Liver (tissue), 9 donors: ENCODE data around the gene C21orf58. TPM values are rescaled to one million over a fixed set of nuclear protein-coding genes. Genes with fewer than 3 reads are reported as not detected.
"Not testable (repeated sequence)": the region's sequence is repeated elsewhere in the genome, so short reads cannot be mapped to it uniquely, and the experiment has no call there.

Experiments
- DNase-seq: peaks from one replicate; pipeline ENCODE4 v3.0.0-alpha.2; 2017; ENCODE audit warnings: low spot score
- H3K27ac ChIP-seq, 2 donors: one replicate each; pipeline ENCODE4 v1.7.0; 2013; ENCODE audit warnings: inconsistent platforms in 2 of 2, low read length in 2 of 2, control low read depth in 1 of 2, low read depth in 1 of 2, mild to moderate bottlenecking in 1 of 2
- H3K27me3 ChIP-seq, 4 donors: one replicate each; pipeline versions ENCODE4 v1.6.1 to v1.7.0; 2013; ENCODE audit warnings: low read length in 3 of 4, inconsistent platforms in 1 of 4, mild to moderate bottlenecking in 1 of 4, moderate library complexity in 1 of 4; ENCODE audit not compliant: control insufficient read depth in 4 of 4, insufficient read depth in 4 of 4
- H3K36me3 ChIP-seq, 4 donors: one replicate each; pipeline versions ENCODE4 v1.6.1 to v1.7.0; 2013; ENCODE audit warnings: low read length in 3 of 4, mild to moderate bottlenecking in 3 of 4, low read depth in 1 of 4, moderate library complexity in 1 of 4; ENCODE audit not compliant: control insufficient read depth in 4 of 4, insufficient read depth in 3 of 4
- H3K4me1 ChIP-seq, 4 donors: one replicate each; pipeline versions ENCODE4 v1.6.1 to v1.7.0; 2013; ENCODE audit warnings: low read length in 3 of 4, mild to moderate bottlenecking in 3 of 4, moderate library complexity in 1 of 4; ENCODE audit not compliant: control insufficient read depth in 4 of 4, insufficient read depth in 4 of 4
- H3K4me3 ChIP-seq, 3 donors: one replicate each; pipeline versions ENCODE4 v1.6.1 to v1.7.0; 2013; ENCODE audit warnings: low read length in 3 of 3, control low read depth in 1 of 3, low read depth in 1 of 3, mild to moderate bottlenecking in 1 of 3
- H3K9ac ChIP-seq, 2 donors: one replicate each; pipeline ENCODE4 v1.7.0; 2013; ENCODE audit warnings: low read length in 2 of 2, mild to moderate bottlenecking in 2 of 2, moderate library complexity in 2 of 2, control low read depth in 1 of 2, low read depth in 1 of 2
- H3K9me3 ChIP-seq, 4 donors: one replicate each; pipeline versions ENCODE4 v1.6.1 to v1.7.0; 2013; ENCODE audit warnings: low read length in 3 of 4; ENCODE audit not compliant: control insufficient read depth in 4 of 4
- ATF3 ChIP-seq: IDR thresholded peaks from 2 replicates; pipeline ENCODE4 v1.6.1; 2016; ENCODE audit warnings: antibody characterized with exemption
- CTCF ChIP-seq: fragments of 150-350 bp; IDR thresholded peaks from 2 replicates; pipeline ENCODE4 v1.5.1; 2017; ENCODE audit warnings: improper control_type of control experiment, low read depth, low read length; ENCODE audit not compliant: missing input control
- EGR1 ChIP-seq, 2 donors: IDR thresholded peaks; 2 replicates each; pipeline ENCODE4 v1.6.1; 2016 to 2018; ENCODE audit warnings: antibody characterized with exemption in 2 of 2, low read depth in 2 of 2
- FOXA2 ChIP-seq: IDR thresholded peaks from 2 replicates; pipeline ENCODE4 v1.6.1; 2016; ENCODE audit warnings: antibody characterized with exemption
- HNF4A ChIP-seq, 2 donors: conservative IDR thresholded peaks; 2 replicates each; pipeline ENCODE4 v1.6.1; 2016; ENCODE audit warnings: antibody characterized with exemption in 2 of 2, mild to moderate bottlenecking in 2 of 2
- JUND ChIP-seq, 2 donors: IDR thresholded peaks; 2 replicates each; pipeline ENCODE4 v1.6.1; 2016; ENCODE audit warnings: antibody characterized with exemption in 2 of 2
- MAX ChIP-seq: IDR thresholded peaks from 2 replicates; pipeline ENCODE4 v1.6.1; 2016; ENCODE audit warnings: antibody characterized with exemption
- TAF1 ChIP-seq: conservative IDR thresholded peaks from 2 replicates; pipeline ENCODE4 v1.6.1; 2016; ENCODE audit warnings: antibody characterized with exemption, mild to moderate bottlenecking
- ZBTB33 ChIP-seq: IDR thresholded peaks from 2 replicates; pipeline ENCODE4 v1.6.1; 2016; ENCODE audit warnings: antibody characterized with exemption
- whole genome bisulfite sequencing: extraction: QIAGEN DNeasy Blood & Tissue Kit; methylation state at CpG from one replicate; pipeline ENCODE4 v1.1.7; 2013; 5-methylcytosine and 5-hydroxymethylcytosine counted together
- polyA plus RNA-seq, 2 donors: library from polyadenylated mRNA; stranded (reverse) in 1 of 2; unstranded in 1 of 2; fragments of 200-250 nt in 1 of 2; fragments of >200 nt in 1 of 2; fragmentation: Nextera tagmentation in 1 of 2; extraction: Ambion mirVana in 1 of 2; gene quantifications; one replicate each; pipeline versions ENCODE4 v1.2.1 to v1.2.3, GENCODE V29; 2013 to 2015
- total RNA-seq, 2 donors: library from RNA; depleted of rRNA; stranded (reverse); fragments of >200 nt; gene quantifications; one replicate each; pipeline ENCODE4 v1.2.3, GENCODE V29; 2014
- donor health status: healthy.
- donor health status: healthy.
- donor health status: healthy.
- donor health status: healthy.
- donor health status: healthy.

C21orf58 gene
- total and polyA plus RNA-seq, 4 donors: 0.59 to 17.7 (median 0.68) TPM

GRCh38 chr21:46314441-46315020 lies 9.1 kb downstream of the C21orf58 start:
- WGBS: 97% methylated on average over 22 of the region's 22 CpGs
- Histone ChIP-seq H3K27me3 (no peaks in the 10 kb centered on the region), H3K27ac (no peak overlapping the region), H3K9ac (no peak overlapping the region), H3K4me1 (no peaks in the 10 kb centered on the region), H3K36me3 (no peaks in the 10 kb centered on the region), H3K4me3 (no peak overlapping the region), H3K9me3 (no peaks in the 10 kb centered on the region)
- TF ChIP-seq TAF1: no peak
- TF ChIP-seq EGR1 (IDR thresholded peaks at IDR 0.05; ENCODE audit: low read depth in 2 of 2): no peak
- no peak for TF ChIP-seq ZBTB33
- no peak for DNase-seq

- Histone ChIP-seq H3K4me1 (no peaks in the 10 kb centered on the region), H3K27ac (no peak overlapping the region), H3K9me3 (no peaks in the 10 kb centered on the region), H3K27me3 (no peaks in the 10 kb centered on the region), H3K9ac (no peak overlapping the region), H3K4me3 (no peak overlapping the region), H3K36me3 (no peaks in the 10 kb centered on the region)
- TF ChIP-seq ATF3 (no peak), MAX (no peak), EGR1 (IDR thresholded peaks at IDR 0.05; ENCODE audit: low read depth in 2 of 2) (no peak)
- DNase-seq: no peak
- 96% methylated on average over 5 of the region's 5 CpGs for WGBS
Measured at GRCh38 chr21:46312949-46313348, 10.7 kb downstream of the C21orf58 start.

GRCh38 chr21:46311568-46311967 lies 12.1 kb downstream of the C21orf58 start:
- no peaks in the 10 kb centered on the region for H3K27me3 ChIP-seq
- H3K9me3 ChIP-seq: no peaks in the 10 kb centered on the region
- H3K36me3 ChIP-seq: no peaks in the 10 kb centered on the region
- no peaks in the 10 kb centered on the region for H3K4me1 ChIP-seq
- no peak for DNase-seq
- no peak overlapping the region for H3K27ac ChIP-seq
- H3K4me3 ChIP-seq: no peak overlapping the region
- TF ChIP-seq CTCF (no peak), FOXA2 (no peak), JUND (IDR thresholded peaks at IDR 0.05) (no peak), HNF4A (conservative IDR thresholded peaks at IDR 0.05) (no peak)
- H3K9ac ChIP-seq: no peak overlapping the region

- not testable (repeated sequence) for H3K9ac ChIP-seq, H3K4me3 ChIP-seq, DNase-seq, H3K36me3 ChIP-seq, H3K4me1 ChIP-seq, H3K27me3 ChIP-seq, H3K9me3 ChIP-seq, H3K27ac ChIP-seq
- 97% methylated on average over 8 of the region's 8 CpGs for WGBS
Measured at GRCh38 chr21:46310260-46310659, 13.4 kb downstream of the C21orf58 start.
